Pancreas (tissue), 10 donors: ENCODE results near the gene LDLRAD4. TPM values are rescaled to one million over a fixed set of nuclear protein-coding genes. Genes with fewer than 3 reads are reported as not detected.

Experiments
- ATAC-seq, 4 donors: fragments of 200-7000 bp; cut with Tn5 transposase; one replicate each; pipeline versions ENCODE4 v1.8.0 to v1.9.1; 2020; ENCODE audit warnings: mild to moderate bottlenecking in 4 of 4, moderate library complexity in 4 of 4
- DNase-seq, 6 donors: peaks; one replicate each; pipeline ENCODE4 v3.0.0-alpha.2; 2020
- FAIRE-seq: peaks from 2 replicates; lab custom pipeline; 2012; peaks lifted over from hg19 to GRCh38; lab: Jason Lieb, UNC
- H3K27ac ChIP-seq, 4 donors: fragments of 200-600 bp; sonication (generic); 1 replicate in 3 of 4; 2 replicates in 1 of 4; pipeline versions ENCODE4 v1.5.0 to v1.8.0; 2020
- H3K27me3 ChIP-seq, 4 donors: fragments of 200-600 bp; one replicate each; pipeline ENCODE4 v1.8.0; 2021
- H3K36me3 ChIP-seq, 3 donors: fragments of 200-600 bp; sonication (generic) in 1 of 3; one replicate each; pipeline versions ENCODE4 v1.5.0 to v1.8.0; 2020 to 2021
- H3K4me1 ChIP-seq, 3 donors: fragments of 200-600 bp; one replicate each; pipeline ENCODE4 v1.8.0; 2021
- H3K4me3 ChIP-seq, 4 donors: fragments of 200-600 bp; sonication (generic) in 2 of 4; one replicate each; pipeline versions ENCODE4 v1.5.0 to v1.8.0; 2020 to 2021
- H3K9me3 ChIP-seq, 4 donors: fragments of 200-600 bp; one replicate each; pipeline ENCODE4 v1.8.0; 2021
- CTCF ChIP-seq, 4 donors: fragments of 200-600 bp; sonication (generic) in 3 of 4; IDR thresholded peaks; one replicate each; pipeline versions ENCODE4 v1.5.0 to v1.8.0; 2021; ENCODE audit warnings: antibody characterized with exemption in 4 of 4
- WGBS, 2 donors: extraction: QIAGEN DNeasy Blood & Tissue Kit; methylation state at CpG; one replicate each; pipeline ENCODE4 v1.1.7; 2013; 5-methylcytosine and 5-hydroxymethylcytosine counted together
- intact Hi-C, 3 donors: fragments of 100-400 bp; cut with DNase I; formaldehyde crosslinking; loops; one replicate each; pipeline versions ENCODE4 v1.11.1 to v1.14.2; 2022
- polyA plus RNA-seq, 2 donors: library from polyadenylated mRNA; stranded (reverse); fragments of 200-250 nt; gene quantifications; one replicate each; pipeline ENCODE4 v1.2.3, GENCODE V29; 2013
- total RNA-seq, 6 donors: library from RNA; stranded (reverse); fragmentation: NEBNext Ultra II Directional in 4 of 6; extraction: Animal tissue kit (Norgen Biotek cat#: 25700) in 4 of 6; gene quantifications; one replicate each; pipeline versions ENCODE4 v1.2.1 to v1.2.4, GENCODE V29; 2021 to 2023
- donor health status: healthy with polysubstance abuse.
- donor health status: DM: no; HTN: no; CAD: no; lungs with moderate emphysema.
- donor health status: DM: no; HTN: no; CAD: no.
- donor health status: control.
- donor health status: control.
- donor health status: Bipolar disorder and iron deficiency.
- donor health status: DM: yes; HTN: yes; CAD: no.
- donor health status: DM: no; HTN: no; CAD: no.
- donor health status: DM: no; HTN: no; CAD: no.
- donor health status: DM: yes; HTN: yes; CAD: no.

Gene LDLRAD4
- total and polyA plus RNA-seq, 8 donors, result 2.5 to 21.8 (median 5.7) TPM

GRCh38 chr18:13295894-13296293, 77.3 kb downstream of the LDLRAD4 start:
- FAIRE-seq (no peak), DNase-seq (no peak), ATAC-seq (no peak)
- Histone ChIP-seq H3K9me3 (no peaks in the 10 kb centered on the region), H3K36me3 (no peaks in the 10 kb centered on the region), H3K4me1 (peaks cover 0 to 4% (median 0%) of the 10 kb centered on the region in 3 donors), H3K27ac (no peak overlapping the region), H3K27me3 (no peaks in the 10 kb centered on the region), H3K4me3 (no peak overlapping the region)
- TF ChIP-seq CTCF (IDR thresholded peaks at IDR 0.05), result no peak
- WGBS, 2 donors, result 84 to 89% methylated on average over 16 of the region's 16 CpGs
- intact Hi-C loops, result no loop called here

DNA sequence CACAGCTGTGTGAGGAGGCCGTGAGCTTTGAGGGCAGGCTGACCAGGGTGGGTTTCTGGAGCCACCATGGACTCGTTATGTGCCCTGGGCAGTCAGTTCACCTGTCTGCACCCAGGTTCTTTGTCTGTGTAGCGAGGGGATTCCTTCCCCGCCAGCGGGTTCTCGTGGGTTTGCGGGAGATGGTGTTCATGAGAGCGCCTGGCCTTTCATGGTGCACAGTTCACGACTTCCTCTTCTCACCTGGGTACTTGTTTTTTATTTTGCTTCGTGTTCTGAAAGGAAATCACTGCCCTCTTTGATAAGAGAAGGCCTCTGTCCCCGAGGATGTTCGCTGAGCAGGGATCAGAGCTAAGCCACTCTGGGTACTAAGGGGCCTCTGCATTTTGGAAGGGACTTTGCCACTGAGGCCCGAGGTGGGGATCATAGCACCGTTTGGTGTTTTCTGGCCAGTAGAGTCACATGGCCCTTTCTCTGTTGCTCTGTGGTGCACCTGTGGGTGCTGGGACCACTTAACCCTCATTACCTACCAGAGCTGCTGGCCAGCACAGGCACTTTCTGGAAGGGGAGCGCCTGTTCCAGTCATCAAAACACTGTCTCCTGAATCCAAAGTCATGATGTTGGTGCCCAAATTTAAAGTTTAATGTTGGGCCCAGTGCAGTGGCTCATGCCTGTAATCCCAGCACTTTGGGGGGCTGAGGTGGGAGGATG, 78.5 kb downstream of the LDLRAD4 start:
- no peak for DNase-seq
- 76 to 79% methylated on average over 15 of the region's 15 CpGs for WGBS, 2 donors
- no peaks in the 10 kb centered on the region for H3K36me3 ChIP-seq
- no peak for TF ChIP-seq CTCF (IDR thresholded peaks at IDR 0.05)
- no peak overlapping the region for H3K4me3 ChIP-seq
- no peak overlapping the region for H3K27ac ChIP-seq
- intact Hi-C loops, result no loop called here
- FAIRE-seq, result no peak
- no peaks in the 10 kb centered on the region for H3K27me3 ChIP-seq
- no peaks in the 10 kb centered on the region for H3K9me3 ChIP-seq
- no peak for ATAC-seq
- H3K4me1 ChIP-seq, result peaks cover 0 to 4% (median 0%) of the 10 kb centered on the region in 3 donors

- no peaks in the 10 kb centered on the region for H3K9me3 ChIP-seq
- H3K36me3 ChIP-seq, result no peaks in the 10 kb centered on the region
- no peak for FAIRE-seq
- no peak for TF ChIP-seq CTCF (IDR thresholded peaks at IDR 0.05)
- no peak for ATAC-seq
- no peaks in the 10 kb centered on the region for H3K27me3 ChIP-seq
- no peak overlapping the region for H3K27ac ChIP-seq
- H3K4me3 ChIP-seq, result no peak overlapping the region
- intact Hi-C loops, result no loop called here
- no peak for DNase-seq
- 88 to 90% methylated on average over 10 of the region's 10 CpGs for WGBS, 2 donors
- H3K4me1 ChIP-seq, result peaks cover 0 to 10% (median 2%) of the 10 kb centered on the region in 3 donors
These were observed 79.7 kb downstream of the LDLRAD4 start for GRCh38 chr18:13298262-13298661.

- no peak for DNase-seq
- WGBS, 2 donors, result 56 to 65% methylated on average over 6 of the region's 6 CpGs
- FAIRE-seq, result no peak
- intact Hi-C loops, result no loop called here
- TF ChIP-seq CTCF (IDR thresholded peaks at IDR 0.05), result no peak
- Histone ChIP-seq H3K27me3 (no peaks in the 10 kb centered on the region), H3K36me3 (no peaks in the 10 kb centered on the region), H3K27ac (no peak overlapping the region), H3K4me3 (no peak overlapping the region), H3K4me1 (peaks cover 0 to 10% (median 3%) of the 10 kb centered on the region in 3 donors), H3K9me3 (no peaks in the 10 kb centered on the region)
- ATAC-seq, result peak in 1 of 4 donors; percentile 14
These were observed 81.5 kb downstream of the LDLRAD4 start for GRCh38 chr18:13300029-13300428.

- Histone ChIP-seq H3K27ac (no peak overlapping the region), H3K4me3 (no peak overlapping the region), H3K27me3 (no peaks in the 10 kb centered on the region), H3K4me1 (peaks cover 0 to 10% (median 3%) of the 10 kb centered on the region in 3 donors), H3K9me3 (no peaks in the 10 kb centered on the region), H3K36me3 (no peaks in the 10 kb centered on the region)
- no peak for ATAC-seq
- 86% methylated on average over 17 of the region's 17 CpGs for WGBS, 2 donors
- no peak for TF ChIP-seq CTCF (IDR thresholded peaks at IDR 0.05)
- FAIRE-seq, result no peak
- no peak for DNase-seq
- intact Hi-C loops, result no loop called here
These were observed 82.2 kb downstream of the LDLRAD4 start for GRCh38 chr18:13300796-13301195.
